ENCODE results near the gene PAK4. TPM values are rescaled to one million over a fixed set of nuclear protein-coding genes. Genes with fewer than 3 reads are reported as not detected.
"Not testable (repeated sequence)": the region's sequence is repeated elsewhere in the genome, so short reads cannot be mapped to it uniquely, and the experiment has no call there.

PAK4 gene
- total RNA-seq, 8 experiments from 2014 or later: 6.5 to 42.8 (median 11.9) TPM

- no peak overlapping the region for H3K4me3 ChIP-seq
- 90 to 100% (median 90%) methylated on average over 1 to 8 of the region's 12 CpGs; no CpG with 5 or more reads in 7 of the 10 experiments for WGBS, 10 experiments
- in situ Hi-C loops (cut with MboI; ENCODE audit: low pct_unique_long_range_greater_than_20kb in 2 of 9, low sequenced_read_pairs in 9 of 9, unreplicated experiment in 9 of 9): no loop called here
- peaks cover 37 to 40% of the 10 kb centered on the region in 2 donors for H3K4me1 ChIP-seq (replicated peaks in 1 of 2)
- no peak for ATAC-seq (replicated peaks in 6 of 8)
- no peak overlapping the region for H3K27ac ChIP-seq
Measured at GRCh38 chr19:39137131-39137530, 11.5 kb downstream of the PAK4 start.

DNA sequence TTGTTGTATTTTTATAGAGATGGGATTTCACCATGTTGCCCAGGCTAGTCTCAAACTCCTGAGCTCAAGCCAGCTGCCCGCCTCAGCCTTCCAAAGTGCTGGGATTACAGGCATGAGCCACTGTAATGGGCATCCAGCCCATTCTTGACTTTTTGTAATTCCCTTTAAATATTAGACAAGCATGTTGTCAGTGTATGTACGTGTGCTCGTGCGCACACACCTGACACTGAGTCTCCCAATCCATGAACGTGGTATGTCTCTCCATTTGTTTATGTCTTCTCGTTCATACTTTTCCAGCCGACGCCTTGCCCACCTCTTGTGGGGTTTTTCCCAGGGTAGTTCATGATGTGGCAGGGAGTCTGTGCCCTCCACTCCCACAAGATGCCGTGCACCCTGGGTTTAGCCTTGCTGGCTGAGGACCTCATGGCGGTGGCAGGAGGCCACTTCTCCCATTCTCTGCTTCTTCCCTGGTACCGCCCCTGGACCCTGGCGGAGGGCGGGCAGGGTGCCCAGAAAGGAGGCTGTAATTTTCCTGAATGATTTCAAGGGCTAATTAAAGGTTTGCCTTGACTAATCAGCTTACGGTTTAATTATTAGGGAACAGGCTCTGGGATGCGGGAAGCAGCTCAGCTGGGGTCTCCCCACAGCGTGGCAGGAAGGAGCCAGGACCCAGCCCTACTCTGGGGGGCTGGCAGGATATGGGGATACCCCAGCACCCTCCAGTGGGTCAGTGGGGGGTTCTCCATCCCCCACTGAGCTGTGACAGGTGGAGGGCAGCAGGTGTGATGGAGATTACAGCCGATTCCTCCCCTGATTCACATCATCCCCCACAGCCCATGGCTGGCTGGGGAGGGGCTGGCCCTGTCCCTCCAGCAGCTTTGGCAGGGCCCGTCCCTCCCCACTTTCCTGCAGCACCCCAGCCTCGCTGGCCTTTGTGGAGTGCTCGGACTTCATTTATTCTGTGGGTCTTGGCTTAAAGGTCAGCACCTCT is 12.9 kb downstream of the PAK4 start:
- Histone ChIP-seq H3K4me1 (replicated peaks in 1 of 2) (peaks cover 26 to 33% of the 10 kb centered on the region in 2 donors), H3K27ac (no peak overlapping the region), H3K4me3 (no peak overlapping the region)
- no peak for ATAC-seq (replicated peaks in 6 of 8)
- 20 to 100% (median 88%) methylated on average over 1 to 8 of the region's 20 CpGs; no CpG with 5 or more reads in 2 of the 10 experiments for WGBS, 10 experiments
- in situ Hi-C loops (cut with MboI; ENCODE audit: low pct_unique_long_range_greater_than_20kb in 2 of 9, low sequenced_read_pairs in 9 of 9, unreplicated experiment in 9 of 9): no loop called here

DNA sequence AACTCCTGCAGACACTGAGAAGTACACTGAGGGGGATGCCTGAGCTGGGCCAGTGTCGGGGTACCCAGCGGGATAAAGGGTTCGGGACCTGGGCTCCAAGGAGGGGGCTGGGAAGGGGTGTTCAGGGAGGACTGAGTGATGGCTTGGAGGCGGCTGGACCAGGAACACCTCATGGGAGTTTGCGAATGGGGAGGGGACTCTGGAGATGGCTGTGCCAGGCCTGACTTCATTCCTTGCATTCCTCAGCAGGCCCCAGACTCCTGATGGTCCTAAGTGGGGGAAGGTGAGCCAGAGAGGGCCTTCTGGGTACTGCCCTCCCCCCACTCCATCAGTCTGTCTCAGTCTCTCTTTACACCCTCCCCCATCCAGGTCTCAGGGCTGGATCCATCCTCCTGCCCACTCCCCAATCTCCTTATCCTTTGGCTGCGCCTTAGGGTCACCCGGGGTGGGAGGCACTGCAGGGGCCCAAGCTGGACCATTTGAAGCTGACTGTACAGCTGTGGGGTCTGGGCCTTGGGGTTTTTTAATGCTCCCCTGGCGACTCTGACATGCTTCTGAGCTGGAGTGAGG is 13.8 kb downstream of the PAK4 start:
- peaks cover 22 to 31% of the 10 kb centered on the region in 2 donors for H3K4me1 ChIP-seq (replicated peaks in 1 of 2)
- no peak overlapping the region for H3K4me3 ChIP-seq
- peak overlapping the region in 1 of 2 donors; percentile 71 for H3K27ac ChIP-seq
- peak in 2 of 8 experiments; percentile 9 to 12 for ATAC-seq (replicated peaks in 6 of 8)
- in situ Hi-C loops (cut with MboI; ENCODE audit: low pct_unique_long_range_greater_than_20kb in 2 of 9, low sequenced_read_pairs in 9 of 9, unreplicated experiment in 9 of 9): no loop called here
- 77 to 100% (median 82%) methylated on average over 2 to 4 of the region's 8 CpGs; no CpG with 5 or more reads in 7 of the 10 experiments for WGBS, 10 experiments

- H3K4me3 ChIP-seq: no peak overlapping the region
- WGBS, 10 experiments: 67 to 100% (median 80%) methylated on average over 2 to 4 of the region's 7 CpGs; no CpG with 5 or more reads in 7 of the 10 experiments
- H3K27ac ChIP-seq: peak overlapping the region; percentile 8 to 71
- in situ Hi-C loops (cut with MboI; ENCODE audit: low pct_unique_long_range_greater_than_20kb in 2 of 9, low sequenced_read_pairs in 9 of 9, unreplicated experiment in 9 of 9): no loop called here
- ATAC-seq (replicated peaks in 6 of 8): peak in 5 of 8 experiments; percentile 79 to 91 (median 89)
- H3K4me1 ChIP-seq (replicated peaks in 1 of 2): peaks cover 25 to 37% of the 10 kb centered on the region in 2 donors
Measured at GRCh38 chr19:39139971-39140453, 14.4 kb downstream of the PAK4 start.

- peak in 3 of 8 experiments; percentile 32 to 36 (median 36) for ATAC-seq (replicated peaks in 6 of 8)
- in situ Hi-C loops (cut with MboI; ENCODE audit: low pct_unique_long_range_greater_than_20kb in 2 of 9, low sequenced_read_pairs in 9 of 9, unreplicated experiment in 9 of 9): no loop called here
- WGBS, 10 experiments: 67 to 94% (median 80%) methylated on average over 1 to 3 of the region's 5 CpGs; no CpG with 5 or more reads in 4 of the 10 experiments
- Histone ChIP-seq H3K27ac (peak overlapping the region; percentile 8 to 71), H3K4me3 (no peak overlapping the region), H3K4me1 (replicated peaks in 1 of 2) (peaks cover 26 to 43% of the 10 kb centered on the region in 2 donors)
Measured at GRCh38 chr19:39140594-39140993, 15.0 kb downstream of the PAK4 start.

DNA sequence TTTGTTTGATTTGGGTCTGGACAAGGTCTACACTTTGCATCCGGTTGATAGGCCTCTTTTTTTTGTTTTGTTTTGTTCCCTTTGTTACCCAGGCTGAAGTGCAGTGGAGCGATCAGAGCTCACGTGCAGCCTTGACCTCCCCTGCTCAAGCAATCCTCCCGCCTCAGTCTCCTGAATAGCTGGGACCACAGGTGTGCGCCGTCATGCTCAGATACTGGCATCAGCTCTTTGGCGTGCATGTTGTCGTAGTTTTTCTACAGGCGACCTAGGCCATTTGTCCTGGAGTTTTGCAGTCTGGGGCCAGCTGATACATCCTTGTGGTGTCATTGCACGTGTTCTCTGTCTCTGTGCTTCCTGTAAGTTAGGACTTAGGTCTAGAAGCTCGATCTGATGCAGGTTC is 16.3 kb downstream of the PAK4 start:
- peaks cover 26 to 46% of the 10 kb centered on the region in 2 donors for H3K4me1 ChIP-seq (replicated peaks in 1 of 2)
- ATAC-seq (replicated peaks in 6 of 8): no peak
- 59 to 94% (median 80%) methylated on average over 1 to 8 of the region's 11 CpGs; no CpG with 5 or more reads in 3 of the 10 experiments for WGBS, 10 experiments
- H3K27ac ChIP-seq: no peak overlapping the region
- H3K4me3 ChIP-seq: no peak overlapping the region
- in situ Hi-C loops (cut with MboI; ENCODE audit: low pct_unique_long_range_greater_than_20kb in 2 of 9, low sequenced_read_pairs in 9 of 9, unreplicated experiment in 9 of 9): no loop called here

- ATAC-seq (replicated peaks in 6 of 8): no peak
- Histone ChIP-seq H3K27ac (no peak overlapping the region), H3K4me1 (replicated peaks in 1 of 2) (peaks cover 26 to 46% of the 10 kb centered on the region in 2 donors), H3K4me3 (no peak overlapping the region)
- in situ Hi-C loops (cut with MboI; ENCODE audit: low pct_unique_long_range_greater_than_20kb in 2 of 9, low sequenced_read_pairs in 9 of 9, unreplicated experiment in 9 of 9): no loop called here
- 86 to 100% (median 93%) methylated on average over 1 to 2 of the region's 5 CpGs; no CpG with 5 or more reads in 7 of the 10 experiments for WGBS, 10 experiments
Measured at GRCh38 chr19:39142630-39143029, 17.0 kb downstream of the PAK4 start.

DNA sequence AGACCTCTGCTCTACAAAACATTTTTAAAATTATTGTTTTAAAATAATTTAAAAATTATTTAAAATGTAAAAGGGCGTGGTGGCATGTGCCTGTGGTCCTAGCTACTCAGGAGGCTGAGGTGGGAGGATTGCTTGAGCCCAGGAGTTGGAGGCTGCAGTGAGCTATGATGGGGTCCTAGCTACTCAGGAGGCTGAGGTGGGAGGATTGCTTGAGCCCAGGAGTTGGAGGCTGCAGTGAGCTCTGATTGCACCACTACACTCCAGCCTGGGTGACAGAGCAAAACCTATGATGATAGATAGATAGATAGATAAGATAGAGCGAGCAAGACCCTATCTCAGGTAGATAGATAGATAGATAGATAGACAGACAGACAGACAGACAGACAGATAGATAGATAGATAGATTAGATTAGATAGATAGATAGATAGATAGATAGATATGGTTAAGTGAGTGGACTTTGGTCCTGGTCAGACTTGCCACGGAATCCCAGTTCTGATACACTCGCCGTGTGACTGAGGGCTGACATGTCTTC is 18.2 kb downstream of the PAK4 start:
- H3K4me3 ChIP-seq; H3K27ac ChIP-seq; in situ Hi-C loops (cut with MboI; ENCODE audit: low pct_unique_long_range_greater_than_20kb in 2 of 9, low sequenced_read_pairs in 9 of 9, unreplicated experiment in 9 of 9); ATAC-seq (replicated peaks in 6 of 8): not testable (repeated sequence)
- WGBS, 10 experiments: 67 to 100% (median 80%) methylated on average over 1 to 5 of the region's 5 CpGs; no CpG with 5 or more reads in 2 of the 10 experiments
- peaks cover 26 to 41% of the 10 kb centered on the region in 2 donors for H3K4me1 ChIP-seq (replicated peaks in 1 of 2)

GRCh38 chr19:39144290-39145071 is 18.9 kb downstream of the PAK4 start:
- no peak overlapping the region for H3K4me3 ChIP-seq

DNA sequence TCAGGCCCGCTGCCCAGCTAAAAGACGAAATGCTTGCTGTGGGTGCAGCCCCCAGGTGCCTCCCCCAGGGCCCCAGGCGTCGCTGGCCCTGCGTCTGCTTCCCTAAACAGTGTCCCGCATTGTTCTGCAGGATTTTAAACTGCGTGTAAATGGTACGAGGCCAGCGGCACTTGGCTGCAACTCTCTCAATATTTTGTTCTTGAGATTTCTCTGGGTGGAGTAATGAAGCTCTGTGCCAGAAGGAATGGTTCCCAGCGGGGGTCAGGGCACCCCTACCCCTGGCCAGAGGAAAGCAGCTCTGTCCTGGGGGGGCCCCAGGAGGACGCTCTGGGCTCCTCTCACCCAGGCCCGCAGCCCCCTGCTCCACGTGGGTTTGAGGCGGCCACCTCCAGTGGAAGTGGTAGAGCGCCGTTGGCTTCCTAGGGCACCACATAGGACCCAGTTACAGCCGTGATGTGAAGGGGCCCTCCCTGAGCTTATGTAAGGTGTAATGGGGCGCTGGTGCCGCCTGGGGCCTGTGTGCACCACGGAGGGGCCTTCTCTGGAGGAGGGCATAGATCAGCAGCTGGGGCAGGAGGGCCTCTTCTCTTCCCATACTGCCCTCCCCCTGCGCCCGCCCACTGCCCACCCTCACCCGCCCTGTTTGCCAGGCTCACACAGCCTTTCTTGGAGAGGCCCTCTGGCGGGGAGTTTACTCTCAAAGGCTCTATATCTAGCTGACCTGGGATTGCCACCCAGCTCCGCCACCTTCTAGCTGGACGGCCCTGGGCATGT is 19.8 kb downstream of the PAK4 start:
- ATAC-seq (replicated peaks in 6 of 8): peak in 5 of 8 experiments; percentile 30 to 83 (median 75)
- Histone ChIP-seq H3K4me1 (replicated peaks in 1 of 2) (peaks cover 11 to 26% of the 10 kb centered on the region in 2 donors), H3K4me3 (no peak overlapping the region), H3K27ac (no peak overlapping the region)
- 40 to 82% (median 61%) methylated on average over 1 to 6 of the region's 26 CpGs; no CpG with 5 or more reads in 6 of the 10 experiments for WGBS, 10 experiments
- in situ Hi-C loops (cut with MboI; ENCODE audit: low pct_unique_long_range_greater_than_20kb in 2 of 9, low sequenced_read_pairs in 9 of 9, unreplicated experiment in 9 of 9): no loop called here

More at GRCh38 chr19:39144290-39145071, 18.9 kb downstream of the PAK4 start:
- H3K27ac ChIP-seq: no peak overlapping the region
- H3K4me1 ChIP-seq (replicated peaks in 1 of 2): peaks cover 20 to 35% of the 10 kb centered on the region in 2 donors
- 0 to 90% (median 44%) methylated on average over 2 to 13 of the region's 14 CpGs; no CpG with 5 or more reads in 1 of the 10 experiments for WGBS, 10 experiments
- in situ Hi-C loops (cut with MboI; ENCODE audit: low pct_unique_long_range_greater_than_20kb in 2 of 9, low sequenced_read_pairs in 9 of 9, unreplicated experiment in 9 of 9): no loop called here
- ATAC-seq (replicated peaks in 6 of 8): peak in 6 of 8 experiments; percentile 11 to 59 (median 30)

- Histone ChIP-seq H3K4me1 (replicated peaks in 1 of 2) (peaks cover 6 to 23% of the 10 kb centered on the region in 2 donors), H3K27ac (no peak overlapping the region), H3K4me3 (no peak overlapping the region)
- 80 to 100% (median 100%) methylated on average over 1 of the region's 1 CpG; no CpG with 5 or more reads in 5 of the 10 experiments for WGBS, 10 experiments
- in situ Hi-C loops (cut with MboI; ENCODE audit: low pct_unique_long_range_greater_than_20kb in 2 of 9, low sequenced_read_pairs in 9 of 9, unreplicated experiment in 9 of 9): no loop called here
- no peak for ATAC-seq (replicated peaks in 6 of 8)
Measured at GRCh38 chr19:39146091-39146490, 20.5 kb downstream of the PAK4 start.

Measured in motor neuron (in vitro differentiated cells).